ENCODE measurements around the gene RTN4RL1.

- no peak for TF ChIP-seq CTCF (IDR thresholded peaks at IDR 0.05)
- TF ChIP-seq POLR2A (IDR thresholded peaks at IDR 0.05): no peak
- TF ChIP-seq EP300 (IDR thresholded peaks at IDR 0.05): no peak
Measured at GRCh38 chr17:1985093-1985492, 40.0 kb downstream of the RTN4RL1 start.

All from tibial nerve (tissue), 4 donors.